Measurements from ENCODE around the gene PCDH9.

- TF ChIP-seq SIN3A (IDR thresholded peaks at IDR 0.05; ENCODE audit: borderline replicate concordance, insufficient read depth, low read length) (no peak), TAF1 (IDR thresholded peaks at IDR 0.05; ENCODE audit: borderline replicate concordance, insufficient read depth, low read length) (no peak), REST (IDR thresholded peaks at IDR 0.05; ENCODE audit: insufficient read depth in 1 of 2, low read depth in 2 of 2, low read length in 2 of 2) (no peak)
Observed at GRCh38 chr13:67008075-67008668, 222.0 kb downstream of the PCDH9 start.
